Measurements from ENCODE around the gene MGAT1.

DNA sequence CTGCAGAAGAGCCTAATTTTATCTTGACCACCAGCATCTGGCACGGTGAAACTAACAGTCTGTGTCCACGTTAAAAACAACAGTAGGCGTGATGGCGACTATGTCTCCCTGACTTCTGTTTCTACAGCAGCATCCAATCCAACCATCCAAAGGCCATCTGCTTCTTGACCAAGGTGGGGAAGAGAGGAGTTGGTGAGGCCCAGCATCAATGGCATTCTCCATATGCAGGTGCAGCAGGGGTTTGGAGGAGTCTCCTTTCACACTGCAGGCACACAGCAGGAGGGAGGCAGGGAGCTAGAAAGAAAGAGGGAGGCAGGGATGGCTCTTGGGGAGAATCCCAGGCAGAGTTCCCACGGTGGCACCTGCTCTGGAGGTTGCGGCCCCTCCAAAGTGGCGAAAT is 27.0 kb downstream of the MGAT1 start:
- TF ChIP-seq, protein P1, sequence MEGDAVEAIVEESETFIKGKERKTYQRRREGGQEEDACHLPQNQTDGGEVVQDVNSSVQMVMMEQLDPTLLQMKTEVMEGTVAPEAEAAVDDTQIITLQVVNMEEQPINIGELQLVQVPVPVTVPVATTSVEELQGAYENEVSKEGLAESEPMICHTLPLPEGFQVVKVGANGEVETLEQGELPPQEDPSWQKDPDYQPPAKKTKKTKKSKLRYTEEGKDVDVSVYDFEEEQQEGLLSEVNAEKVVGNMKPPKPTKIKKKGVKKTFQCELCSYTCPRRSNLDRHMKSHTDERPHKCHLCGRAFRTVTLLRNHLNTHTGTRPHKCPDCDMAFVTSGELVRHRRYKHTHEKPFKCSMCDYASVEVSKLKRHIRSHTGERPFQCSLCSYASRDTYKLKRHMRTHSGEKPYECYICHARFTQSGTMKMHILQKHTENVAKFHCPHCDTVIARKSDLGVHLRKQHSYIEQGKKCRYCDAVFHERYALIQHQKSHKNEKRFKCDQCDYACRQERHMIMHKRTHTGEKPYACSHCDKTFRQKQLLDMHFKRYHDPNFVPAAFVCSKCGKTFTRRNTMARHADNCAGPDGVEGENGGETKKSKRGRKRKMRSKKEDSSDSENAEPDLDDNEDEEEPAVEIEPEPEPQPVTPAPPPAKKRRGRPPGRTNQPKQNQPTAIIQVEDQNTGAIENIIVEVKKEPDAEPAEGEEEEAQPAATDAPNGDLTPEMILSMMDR (conservative IDR thresholded peaks at IDR 0.05; ENCODE audit: low read depth, low read length), result no peak
- no peak for TF ChIP-seq EZH2 (IDR thresholded peaks at IDR 0.05; ENCODE audit: borderline replicate concordance, low read depth, low read length, poor library complexity, severe bottlenecking)

Data from A673 (cell line).